DND-41 (cell line): ENCODE measurements around the gene NPC1L1.

Experiments used
- ATAC-seq: fragments of 200-7000 bp; cut with Tn5 transposase; 3 replicates; pipeline ENCODE4 v1.9.1; 2021; ENCODE audit warnings: low read depth; ENCODE audit not compliant: insufficient read depth
- DNase-seq: peaks from one replicate; pipeline ENCODE4 v3.0.0-alpha.2; 2020
- H2AFZ ChIP-seq: 2 replicates; pipeline ENCODE4 v1.6.0; 2012; ENCODE audit warnings: low read depth, low read length
- H3K27ac ChIP-seq: 2 replicates; pipeline ENCODE4 v1.5.1; 2012; ENCODE audit warnings: low read length, inconsistent platforms
- H3K27me3 ChIP-seq: fragments of 200-600 bp; sonication (generic); 2 replicates; pipeline ENCODE4 v1.6.0; 2012; ENCODE audit warnings: low read length, mild to moderate bottlenecking, inconsistent platforms; ENCODE audit not compliant: insufficient read depth, poor library complexity
- H3K36me3 ChIP-seq: 2 replicates; pipeline ENCODE4 v1.5.1; 2012; ENCODE audit warnings: low read length, inconsistent platforms; ENCODE audit not compliant: insufficient read depth
- H3K4me1 ChIP-seq: 2 replicates; pipeline ENCODE4 v1.5.1; 2012; ENCODE audit warnings: mild to moderate bottlenecking, low read length; ENCODE audit not compliant: insufficient read depth
- H3K4me2 ChIP-seq: 2 replicates; pipeline ENCODE4 v1.6.0; 2012; ENCODE audit warnings: mild to moderate bottlenecking, moderate library complexity, low read length, inconsistent platforms; ENCODE audit not compliant: insufficient read depth
- H3K4me3 ChIP-seq, 2 experiments: fragments of 200-600 bp in 1 of 2; shearing (Covaris generic) in 1 of 2; 2 replicates each; pipeline ENCODE4 v1.5.1; 2012 to 2016; ENCODE audit warnings: inconsistent platforms in 2 of 2, low read length in 2 of 2, mild to moderate bottlenecking in 2 of 2, low read depth in 1 of 2, moderate library complexity in 1 of 2
- H3K79me2 ChIP-seq: 2 replicates; pipeline ENCODE4 v1.6.0; 2012; ENCODE audit warnings: low read length, inconsistent platforms; ENCODE audit not compliant: insufficient read depth
- H3K9ac ChIP-seq: 2 replicates; pipeline ENCODE4 v1.6.0; 2012; ENCODE audit warnings: low read depth, mild to moderate bottlenecking, inconsistent platforms, low read length, moderate library complexity
- H3K9me3 ChIP-seq: 2 replicates; pipeline ENCODE4 v1.5.1; 2012; ENCODE audit warnings: low read length, moderate library complexity, mild to moderate bottlenecking, inconsistent platforms; ENCODE audit not compliant: insufficient read depth, severe bottlenecking
- H4K20me1 ChIP-seq: 2 replicates; pipeline ENCODE4 v1.6.0; 2012; ENCODE audit warnings: low read length; ENCODE audit not compliant: insufficient read depth
- CTCF ChIP-seq: IDR thresholded peaks from 2 replicates; pipeline ENCODE4 v1.5.1; 2012; ENCODE audit warnings: borderline replicate concordance, low read length, moderate library complexity, mild to moderate bottlenecking; ENCODE audit not compliant: poor library complexity, severe bottlenecking; ENCODE audit errors: extremely low read depth
- EZH2 ChIP-seq: IDR thresholded peaks from 3 replicates; pipeline ENCODE4 v1.6.1; 2012; ENCODE audit warnings: borderline replicate concordance, low read depth, mild to moderate bottlenecking, moderate library complexity, low read length, inconsistent platforms; ENCODE audit not compliant: severe bottlenecking

The NPC1L1 gene

GRCh38 chr7:44534087-44534486 lies 7.0 kb downstream of the NPC1L1 start:
- DNase-seq (no peak), ATAC-seq (no peak)
- Histone ChIP-seq H2AFZ (no peak overlapping the region), H3K27me3 (no peaks in the 10 kb centered on the region), H4K20me1 (no peaks in the 10 kb centered on the region), H3K36me3 (no peaks in the 10 kb centered on the region), H3K4me3 (no peak overlapping the region), H3K79me2 (no peaks in the 10 kb centered on the region), H3K9ac (no peak overlapping the region), H3K4me2 (no peak overlapping the region), H3K4me1 (no peaks in the 10 kb centered on the region), H3K27ac (no peak overlapping the region), H3K9me3 (no peaks in the 10 kb centered on the region)
- TF ChIP-seq EZH2 (no peak), CTCF (no peak)

GRCh38 chr7:44533301-44534055 lies 7.7 kb downstream of the NPC1L1 start:
- Histone ChIP-seq H3K4me3 (no peak overlapping the region), H3K27me3 (no peaks in the 10 kb centered on the region), H4K20me1 (no peaks in the 10 kb centered on the region), H3K4me1 (no peaks in the 10 kb centered on the region), H3K79me2 (no peaks in the 10 kb centered on the region), H3K9me3 (no peaks in the 10 kb centered on the region), H3K9ac (no peak overlapping the region), H2AFZ (no peak overlapping the region), H3K27ac (no peak overlapping the region), H3K4me2 (no peak overlapping the region), H3K36me3 (no peaks in the 10 kb centered on the region)
- DNase-seq (no peak), ATAC-seq (no peak)
- TF ChIP-seq EZH2 (no peak), CTCF (no peak)

GRCh38 chr7:44531421-44532380 lies 9.4 kb downstream of the NPC1L1 start:
- TF ChIP-seq CTCF (no peak), EZH2 (no peak)
- Histone ChIP-seq H3K4me1 (no peaks in the 10 kb centered on the region), H2AFZ (no peak overlapping the region), H3K9ac (no peak overlapping the region), H3K27me3 (no peaks in the 10 kb centered on the region), H3K36me3 (no peaks in the 10 kb centered on the region), H3K4me2 (no peak overlapping the region), H3K4me3 (no peak overlapping the region), H3K27ac (no peak overlapping the region), H3K79me2 (no peaks in the 10 kb centered on the region), H3K9me3 (no peaks in the 10 kb centered on the region), H4K20me1 (no peaks in the 10 kb centered on the region)
- no peak for ATAC-seq
- DNase-seq, result no peak
